DMS53 treated with DMSO at 0.1 percent for 48 hours (cell line): ENCODE data around the gene PGGHG.
"Not testable (repeated sequence)": the region's sequence is repeated elsewhere in the genome, so short reads cannot be mapped to it uniquely, and the experiment has no call there.

ENCODE experiments used
- DNase-seq: peaks from one replicate; lab custom pipeline; 2025; ENCODE audit not compliant: unreplicated experiment; lab: John Stamatoyannopoulos, UW

PGGHG gene

GRCh38 chr11:329886-330253 is 40.9 kb downstream of the PGGHG start:
- DNase-seq = no peak

GRCh38 chr11:330307-330693 is 41.4 kb downstream of the PGGHG start:
- DNase-seq = no peak

GRCh38 chr11:330694-331357 is 41.9 kb downstream of the PGGHG start:
- DNase-seq = no peak

- no peak for DNase-seq
These were observed 42.6 kb downstream of the PGGHG start for GRCh38 chr11:331358-332060.

- DNase-seq = no peak
These were observed 43.9 kb downstream of the PGGHG start for GRCh38 chr11:332651-333480.

GRCh38 chr11:333616-334263 is 44.8 kb downstream of the PGGHG start:
- DNase-seq = not testable (repeated sequence)

GRCh38 chr11:334264-334994 is 45.5 kb downstream of the PGGHG start:
- no peak for DNase-seq

- DNase-seq = no peak
These were observed 47.1 kb downstream of the PGGHG start for GRCh38 chr11:335779-336658.

GRCh38 chr11:336659-337198 is 47.8 kb downstream of the PGGHG start:
- DNase-seq = no peak

- no peak for DNase-seq
These were observed 48.8 kb downstream of the PGGHG start for GRCh38 chr11:337711-338110.

- DNase-seq = no peak
These were observed 51.0 kb downstream of the PGGHG start for GRCh38 chr11:339963-340362.

- no peak for DNase-seq
These were observed 51.9 kb downstream of the PGGHG start for GRCh38 chr11:340539-341512.

- DNase-seq = no peak
These were observed 53.4 kb downstream of the PGGHG start for GRCh38 chr11:342328-342727.

- DNase-seq = no peak
These were observed 56.1 kb downstream of the PGGHG start for GRCh38 chr11:344836-345578.
